Tibial artery (tissue), 4 donors: ENCODE measurements around the gene QPCT.

Experiments used
- DNase-seq, 2 donors: peaks; one replicate each; pipeline ENCODE4 v3.0.0-alpha.2; 2019
- H3K27ac ChIP-seq, 2 donors: fragments of 200-600 bp; sonication (generic) in 1 of 2; 1 replicate in 1 of 2; 2 replicates in 1 of 2; pipeline ENCODE4 v1.5.1; 2018 to 2019; ENCODE audit warnings: mild to moderate bottlenecking in 1 of 2
- H3K27me3 ChIP-seq, 2 donors: fragments of 200-600 bp; sonication (generic) in 1 of 2; one replicate each; pipeline versions ENCODE4 v1.5.1 to v1.6.0; 2016 to 2019
- H3K36me3 ChIP-seq, 3 donors: fragments of 200-600 bp; sonication (generic) in 2 of 3; one replicate each; pipeline ENCODE4 v1.5.1; 2016 to 2019; ENCODE audit warnings: mild to moderate bottlenecking in 2 of 3
- H3K4me1 ChIP-seq, 4 donors: fragments of 200-600 bp; sonication (generic) in 2 of 4; 1 replicate in 3 of 4; 2 replicates in 1 of 4; pipeline ENCODE4 v1.5.1; 2016 to 2019
- H3K4me3 ChIP-seq, 2 donors: fragments of 200-600 bp; sonication (generic) in 1 of 2; 1 replicate in 1 of 2; 2 replicates in 1 of 2; pipeline ENCODE4 v1.5.1; 2018 to 2019; ENCODE audit warnings: mild to moderate bottlenecking in 2 of 2
- H3K9me3 ChIP-seq, 3 donors: fragments of 200-600 bp; sonication (generic) in 1 of 3; one replicate each; pipeline ENCODE4 v1.5.1; 2016 to 2019
- intact Hi-C: fragments of 100-400 bp; cut with DNase I; formaldehyde crosslinking; loops from one replicate; pipeline ENCODE4 v1.15.0; 2023; ENCODE audit warnings: low total_unique reads
- TF ChIP-seq, protein P1 (sequence below), 2 experiments: fragments of 200-600 bp in 1 of 2; fragments of 450-650 bp in 1 of 2; IDR thresholded peaks; one replicate each; pipeline ENCODE4 v1.5.1; 2017 to 2019; ENCODE audit warnings: antibody characterized with exemption in 2 of 2, mild to moderate bottlenecking in 1 of 2, moderate library complexity in 1 of 2

QPCT gene

GRCh38 chr2:37335604-37336003 lies 8.8 kb upstream of the QPCT start:
- TF ChIP-seq, protein P1, sequence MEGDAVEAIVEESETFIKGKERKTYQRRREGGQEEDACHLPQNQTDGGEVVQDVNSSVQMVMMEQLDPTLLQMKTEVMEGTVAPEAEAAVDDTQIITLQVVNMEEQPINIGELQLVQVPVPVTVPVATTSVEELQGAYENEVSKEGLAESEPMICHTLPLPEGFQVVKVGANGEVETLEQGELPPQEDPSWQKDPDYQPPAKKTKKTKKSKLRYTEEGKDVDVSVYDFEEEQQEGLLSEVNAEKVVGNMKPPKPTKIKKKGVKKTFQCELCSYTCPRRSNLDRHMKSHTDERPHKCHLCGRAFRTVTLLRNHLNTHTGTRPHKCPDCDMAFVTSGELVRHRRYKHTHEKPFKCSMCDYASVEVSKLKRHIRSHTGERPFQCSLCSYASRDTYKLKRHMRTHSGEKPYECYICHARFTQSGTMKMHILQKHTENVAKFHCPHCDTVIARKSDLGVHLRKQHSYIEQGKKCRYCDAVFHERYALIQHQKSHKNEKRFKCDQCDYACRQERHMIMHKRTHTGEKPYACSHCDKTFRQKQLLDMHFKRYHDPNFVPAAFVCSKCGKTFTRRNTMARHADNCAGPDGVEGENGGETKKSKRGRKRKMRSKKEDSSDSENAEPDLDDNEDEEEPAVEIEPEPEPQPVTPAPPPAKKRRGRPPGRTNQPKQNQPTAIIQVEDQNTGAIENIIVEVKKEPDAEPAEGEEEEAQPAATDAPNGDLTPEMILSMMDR (IDR thresholded peaks at IDR 0.05), result no peak
- no peaks in the 10 kb centered on the region for H3K27me3 ChIP-seq
- no peaks in the 10 kb centered on the region for H3K9me3 ChIP-seq
- intact Hi-C loops, result no loop called here
- no peak overlapping the region for H3K4me3 ChIP-seq
- no peaks in the 10 kb centered on the region for H3K4me1 ChIP-seq
- no peaks in the 10 kb centered on the region for H3K36me3 ChIP-seq
- DNase-seq, result no peak
- H3K27ac ChIP-seq, result no peak overlapping the region

- Histone ChIP-seq H3K4me3 (no peak overlapping the region), H3K4me1 (no peaks in the 10 kb centered on the region), H3K36me3 (no peaks in the 10 kb centered on the region), H3K27me3 (no peaks in the 10 kb centered on the region), H3K27ac (no peak overlapping the region), H3K9me3 (no peaks in the 10 kb centered on the region)
- intact Hi-C loops, result no loop called here
- TF ChIP-seq, protein P1 (IDR thresholded peaks at IDR 0.05), result no peak
- no peak for DNase-seq
These were observed 6.7 kb upstream of the QPCT start for GRCh38 chr2:37337620-37338280.

DNA sequence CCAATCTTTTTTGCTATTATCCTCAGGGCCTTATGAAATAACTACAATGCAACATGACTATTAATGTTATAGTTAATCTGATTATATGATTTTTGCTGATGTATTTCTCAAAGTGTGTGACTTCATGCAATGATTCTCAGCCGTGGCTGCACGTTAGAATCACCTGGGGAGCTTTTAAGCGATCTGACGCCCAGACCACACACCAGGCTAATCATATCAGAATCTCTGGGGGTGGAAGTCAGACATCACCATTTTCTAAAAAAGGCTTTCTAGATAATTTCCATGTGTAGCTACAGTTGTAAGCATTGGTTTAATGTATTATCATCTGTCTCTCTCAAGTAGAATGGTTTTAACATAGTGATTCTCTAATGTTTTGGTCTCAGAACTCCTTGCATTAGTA lies 5.5 kb upstream of the QPCT start:
- H3K27me3 ChIP-seq, result no peaks in the 10 kb centered on the region
- intact Hi-C loops, result no loop called here
- TF ChIP-seq, protein P1 (IDR thresholded peaks at IDR 0.05), result no peak
- no peak overlapping the region for H3K27ac ChIP-seq
- H3K4me3 ChIP-seq, result no peak overlapping the region
- peaks cover 0 to 6% (median 1%) of the 10 kb centered on the region in 4 donors for H3K4me1 ChIP-seq
- H3K9me3 ChIP-seq, result no peaks in the 10 kb centered on the region
- H3K36me3 ChIP-seq, result no peaks in the 10 kb centered on the region
- no peak for DNase-seq

- H3K4me3 ChIP-seq, result no peak overlapping the region
- no peak for DNase-seq
- no peaks in the 10 kb centered on the region for H3K36me3 ChIP-seq
- H3K27me3 ChIP-seq, result no peaks in the 10 kb centered on the region
- no peaks in the 10 kb centered on the region for H3K9me3 ChIP-seq
- H3K4me1 ChIP-seq, result peaks cover 0 to 21% (median 9%) of the 10 kb centered on the region in 4 donors
- no peak overlapping the region for H3K27ac ChIP-seq
- TF ChIP-seq, protein P1 (IDR thresholded peaks at IDR 0.05), result no peak
- intact Hi-C loops, result no loop called here
These were observed 3.8 kb upstream of the QPCT start for GRCh38 chr2:37340637-37341036.

DNA sequence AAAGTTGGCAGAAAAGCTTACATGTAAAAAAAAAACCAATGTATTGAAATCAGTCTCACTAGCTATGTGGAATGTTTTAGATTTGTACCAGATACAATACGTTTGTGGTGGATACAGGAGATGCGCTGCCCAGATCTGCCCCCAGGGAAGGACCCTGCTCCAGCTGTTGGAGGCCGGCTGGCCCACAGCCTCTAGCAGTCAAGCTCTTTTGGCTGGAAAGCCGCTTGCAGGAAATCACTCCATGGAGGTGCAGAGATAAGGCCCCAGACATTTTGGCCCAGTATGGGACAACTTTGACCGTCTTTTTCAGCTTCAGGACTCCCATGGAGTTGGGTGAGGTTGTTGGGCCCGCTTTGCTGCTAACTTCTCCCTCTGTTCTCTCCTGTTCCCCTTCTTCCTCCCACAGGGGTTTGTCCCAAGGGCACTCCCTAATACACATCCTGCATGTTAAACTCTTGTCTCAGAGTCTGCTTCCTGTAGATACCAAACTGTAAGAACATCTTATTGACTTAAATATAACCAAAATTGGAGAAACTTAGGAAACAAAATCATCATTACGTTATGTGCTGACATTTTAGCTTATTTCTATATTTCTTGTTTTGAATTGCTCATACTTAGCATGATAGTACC lies 1.7 kb upstream of the QPCT start:
- intact Hi-C loops, result no loop called here

More for the DNA sequence above, 1.7 kb upstream of the QPCT start:
- Histone ChIP-seq H3K27me3 (no peaks in the 10 kb centered on the region), H3K27ac (no peak overlapping the region), H3K4me1 (peaks cover 0 to 21% (median 9%) of the 10 kb centered on the region in 4 donors), H3K4me3 (no peak overlapping the region), H3K36me3 (no peaks in the 10 kb centered on the region), H3K9me3 (no peaks in the 10 kb centered on the region)
- DNase-seq, result no peak
- TF ChIP-seq, protein P1 (IDR thresholded peaks at IDR 0.05), result no peak
